ENCODE measurements around the gene MAP3K13.
"Not testable (repeated sequence)": the region's sequence is repeated elsewhere in the genome, so short reads cannot be mapped to it uniquely, and the experiment has no call there.

The MAP3K13 gene

DNA sequence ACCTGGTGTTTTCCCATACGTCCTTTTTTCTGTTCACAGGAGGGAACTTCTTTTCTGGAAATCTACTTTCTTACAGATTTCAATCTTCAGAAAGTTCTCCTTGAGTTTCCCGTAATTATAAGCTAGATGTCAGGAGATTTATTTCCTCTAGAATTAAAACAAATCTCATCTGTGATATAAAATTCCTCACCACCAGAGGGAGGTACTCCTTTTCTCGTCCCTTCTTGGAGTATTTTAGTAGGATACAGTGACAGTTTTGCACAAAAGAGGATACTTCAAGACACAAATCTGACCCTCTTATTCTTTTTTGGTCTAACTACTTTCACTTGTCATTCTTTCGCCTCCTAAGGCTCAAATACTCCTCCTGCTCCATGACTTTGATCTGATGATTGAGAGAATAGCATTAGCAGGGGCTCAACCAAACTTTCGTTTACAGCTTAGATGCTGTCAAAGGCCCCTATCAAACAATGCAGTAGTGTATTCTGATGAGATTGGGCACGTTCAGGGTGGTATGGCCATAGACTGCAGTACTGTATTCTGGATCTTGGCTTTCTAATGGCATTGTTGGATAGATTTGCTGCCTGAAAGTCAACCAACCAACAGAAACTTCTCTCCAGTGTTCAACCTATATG is 97.9 kb downstream of the MAP3K13 start:
- peak; percentile 20 for DNase-seq

- no peak for DNase-seq
Observed at GRCh38 chr3:185465471-185465870, 102.5 kb downstream of the MAP3K13 start.

DNA sequence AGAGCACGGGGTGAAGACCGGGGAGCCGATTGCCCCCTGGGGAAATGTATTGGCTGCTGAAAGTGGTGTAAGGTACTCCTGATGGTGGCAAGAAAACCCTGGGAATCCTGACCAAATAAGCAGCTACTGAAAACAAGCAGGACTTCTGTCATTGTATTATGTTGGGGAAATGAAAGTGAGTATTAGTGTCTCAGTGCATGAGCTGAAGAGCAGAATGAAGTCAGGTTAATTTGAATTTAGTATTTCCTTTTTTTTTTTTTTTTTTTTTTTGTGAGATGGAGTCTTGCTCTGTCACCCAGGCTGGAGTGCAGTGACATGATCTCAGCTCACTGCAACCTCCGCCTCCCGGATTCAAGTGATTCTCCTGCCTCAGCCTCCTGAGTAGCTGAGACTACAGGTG is 103.2 kb downstream of the MAP3K13 start:
- not testable (repeated sequence) for DNase-seq

GRCh38 chr3:185469542-185469941 is 106.6 kb downstream of the MAP3K13 start:
- DNase-seq, result peak; percentile 36

- DNase-seq, result peak; percentile 17
Observed at GRCh38 chr3:185470323-185470722, 107.4 kb downstream of the MAP3K13 start.

DNA sequence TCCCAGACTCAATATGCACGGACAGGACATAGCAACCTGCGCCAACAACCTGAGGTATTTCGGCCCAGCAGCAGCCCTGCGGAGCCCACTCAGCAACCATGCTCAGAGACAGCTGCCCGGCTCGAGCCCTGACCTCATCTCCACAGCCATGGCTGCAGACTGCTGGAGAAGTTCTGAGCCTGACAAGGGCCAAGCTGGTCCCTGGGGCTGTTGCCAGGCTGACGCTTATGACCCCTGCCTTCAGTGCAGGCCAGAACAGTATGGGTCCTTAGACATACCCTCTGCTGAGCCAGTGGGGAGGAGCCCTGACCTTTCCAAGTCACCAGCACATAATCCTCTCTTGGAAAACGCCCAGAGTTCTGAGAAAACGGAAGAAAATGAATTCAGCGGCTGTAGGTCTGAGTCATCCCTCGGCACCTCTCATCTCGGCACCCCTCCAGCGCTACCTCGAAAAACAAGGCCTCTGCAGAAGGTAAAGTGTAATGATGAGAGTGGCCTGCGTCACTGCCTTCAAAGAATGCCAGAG is 110.4 kb downstream of the MAP3K13 start:
- no peak for DNase-seq

DNA sequence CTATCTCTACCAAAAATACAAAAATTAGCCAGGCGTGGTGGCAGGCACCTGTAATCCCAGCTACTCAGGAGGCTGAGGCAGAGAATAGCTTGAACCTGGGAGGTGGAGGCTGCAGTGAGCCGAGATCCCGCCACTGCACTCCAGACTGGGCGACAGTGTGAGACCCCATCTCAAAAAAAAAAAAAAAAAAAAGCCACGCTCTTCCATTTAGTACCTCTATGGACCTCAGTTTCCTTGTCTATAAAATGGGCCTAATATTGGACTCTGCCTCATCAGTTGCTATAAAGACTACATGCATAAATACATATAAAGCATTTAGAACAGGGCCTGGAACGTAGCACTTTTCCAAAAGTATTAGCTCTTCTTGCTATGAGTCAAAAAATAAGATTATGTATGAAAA is 112.0 kb downstream of the MAP3K13 start:
- not testable (repeated sequence) for DNase-seq

GRCh38 chr3:185477316-185477715 is 114.4 kb downstream of the MAP3K13 start:
- DNase-seq, result no peak

GRCh38 chr3:185479373-185479945 is 116.5 kb downstream of the MAP3K13 start:
- no peak for DNase-seq

DNA sequence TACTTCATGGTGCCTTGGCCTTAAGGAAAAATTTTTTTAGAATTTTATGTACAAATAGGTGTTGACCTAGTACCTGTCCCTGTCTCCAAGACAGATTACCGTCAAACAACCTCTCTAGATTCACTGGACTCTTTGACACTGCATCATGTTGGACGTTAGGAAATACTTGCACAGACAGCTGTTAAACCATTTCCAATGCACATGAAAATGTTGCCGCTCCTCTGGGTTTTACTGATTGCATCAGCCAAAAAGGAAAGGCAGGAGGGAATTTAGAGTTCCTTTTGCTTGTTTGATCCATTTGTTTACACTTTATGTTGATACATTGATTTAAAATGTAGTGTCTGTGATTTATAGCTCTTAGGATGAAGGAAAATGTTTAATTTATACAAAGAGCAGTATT is 121.4 kb downstream of the MAP3K13 start:
- DNase-seq, result no peak

DNA sequence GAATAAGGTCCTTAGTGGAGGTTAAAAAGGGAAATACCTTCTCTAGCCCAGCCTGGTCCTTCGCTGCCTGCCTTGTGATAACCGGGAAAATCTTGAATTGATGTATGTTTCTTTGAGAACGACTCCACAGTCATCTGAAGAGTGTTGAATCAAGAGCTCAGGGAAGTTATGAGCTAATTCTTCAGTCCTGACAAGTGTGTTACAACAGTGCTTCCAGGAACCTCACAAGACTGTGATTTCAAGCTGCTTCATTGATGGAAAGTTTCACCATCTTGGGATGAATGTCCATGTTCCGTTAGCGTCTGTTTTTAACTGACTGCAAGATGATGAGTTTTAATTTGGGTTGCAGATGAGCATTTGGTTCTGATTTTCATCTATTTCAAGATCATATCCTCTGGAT is 123.5 kb downstream of the MAP3K13 start:
- DNase-seq, result no peak

- no peak for DNase-seq
Observed at GRCh38 chr3:185488465-185488864, 125.5 kb downstream of the MAP3K13 start.

- DNase-seq, result no peak
Observed at GRCh38 chr3:185489462-185489861, 126.5 kb downstream of the MAP3K13 start.

GRCh38 chr3:185490241-185490640 is 127.3 kb downstream of the MAP3K13 start:
- no peak for DNase-seq

DNA sequence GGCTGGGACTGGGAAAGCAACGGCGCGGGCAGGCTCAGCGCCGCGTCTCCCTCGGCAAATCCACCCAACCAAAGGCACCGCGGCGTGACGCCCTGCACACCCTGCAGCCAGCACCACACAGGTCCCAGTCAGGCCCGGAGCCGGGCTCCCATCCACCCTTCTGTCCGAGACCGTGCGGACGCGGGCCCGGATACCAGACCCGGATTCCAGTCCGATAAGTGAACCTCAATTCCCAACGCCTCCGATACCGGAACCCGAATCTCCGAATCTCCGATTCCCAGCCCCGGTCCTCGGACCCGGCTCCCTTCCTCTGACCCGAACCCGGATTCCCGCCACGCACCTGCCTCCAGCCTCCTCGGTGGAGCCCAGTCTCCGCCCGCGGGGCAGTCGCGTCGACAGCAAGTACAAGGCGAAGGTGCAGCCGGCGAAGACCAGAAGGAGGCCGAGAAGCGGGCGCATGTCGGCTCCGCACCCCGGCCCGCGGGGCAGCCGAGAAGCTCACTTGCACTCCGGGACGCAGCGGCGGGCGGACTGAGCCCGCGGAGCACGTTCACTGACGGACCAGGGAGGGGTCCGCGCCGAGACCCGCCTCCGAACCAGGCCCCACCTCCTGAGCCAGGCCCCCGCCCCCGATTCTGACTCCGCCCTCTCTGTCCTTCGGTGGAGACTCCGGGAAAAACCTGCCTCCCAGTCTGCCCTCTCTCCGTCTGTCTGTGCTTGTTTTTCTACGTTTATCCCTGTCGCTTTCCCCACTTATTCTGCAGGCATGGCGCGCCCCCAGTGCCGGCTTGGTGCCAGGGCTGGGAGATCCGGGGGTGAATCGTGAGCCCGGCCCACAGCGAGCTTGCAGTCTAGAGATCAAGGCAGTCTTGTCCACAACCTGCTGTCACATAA is 135.8 kb downstream of the MAP3K13 start, which contains the start of gene TMEM41A:
TMEM41A (minus strand) TSS at position 533 of the 894 bp plus-strand sequence; CDS start at position 459, 74 bp downstream.
- DNase-seq, result peak; percentile 97

DNA sequence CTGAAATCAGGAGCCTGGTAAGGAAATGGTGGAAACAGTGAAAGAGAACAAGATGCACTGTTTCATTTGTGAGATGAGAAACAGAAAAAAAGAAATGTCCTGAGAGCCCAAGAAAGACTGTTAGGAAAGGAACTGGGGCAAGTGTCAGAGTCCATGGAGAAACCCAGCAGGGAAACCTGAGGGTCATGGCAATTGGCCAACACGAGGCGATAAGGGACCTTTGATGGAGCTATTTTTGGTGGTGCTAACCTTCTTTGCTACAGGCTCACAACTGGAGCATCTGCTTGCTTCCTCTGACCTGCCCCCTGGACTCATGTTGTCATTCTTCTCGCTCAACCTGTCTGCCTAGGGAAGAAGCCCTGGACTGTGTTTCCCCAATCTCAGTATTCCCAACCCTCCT is 140.1 kb downstream of the MAP3K13 start:
- DNase-seq, result no peak

DNA sequence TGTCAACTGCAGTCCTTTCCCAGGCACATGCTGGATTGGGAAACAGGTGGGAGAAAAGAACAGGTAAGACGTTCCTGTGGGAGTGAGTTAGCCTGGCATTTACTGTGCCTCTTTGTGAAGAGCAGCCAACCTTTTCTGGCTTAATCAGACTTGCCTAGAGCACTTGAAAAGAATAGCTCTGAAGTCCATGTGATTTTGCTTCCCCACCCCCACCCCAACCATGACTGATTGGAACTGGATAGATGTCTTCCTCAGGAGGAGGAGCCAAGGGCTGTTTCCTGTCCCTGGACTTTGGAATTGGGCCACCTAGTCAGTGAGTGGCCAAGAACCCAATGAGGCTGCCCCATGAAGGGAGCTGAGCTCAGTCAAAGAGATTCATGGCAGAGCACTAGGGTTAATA is 140.6 kb downstream of the MAP3K13 start:
- no peak for DNase-seq

DNA sequence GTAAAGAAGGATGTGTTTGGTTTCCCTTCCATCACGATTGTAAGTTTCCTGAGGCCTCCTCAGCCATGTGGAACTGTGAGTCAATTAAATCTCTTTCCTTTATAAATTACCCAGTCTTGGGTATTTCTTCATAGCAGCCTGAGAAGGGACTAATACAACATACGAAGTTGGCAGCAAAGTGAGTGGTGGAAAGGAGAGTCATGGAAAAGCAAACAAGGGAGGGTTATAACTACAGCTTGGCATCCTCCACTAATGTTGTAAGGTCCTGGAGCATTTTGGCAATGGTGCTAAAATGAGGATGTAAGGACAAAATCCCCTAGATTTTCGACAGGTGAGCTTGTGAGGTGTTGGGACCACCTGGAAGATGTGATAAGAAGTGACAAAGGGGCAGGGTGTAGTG is 141.7 kb downstream of the MAP3K13 start:
- no peak for DNase-seq

GRCh38 chr3:185507883-185508282 is 144.9 kb downstream of the MAP3K13 start:
- no peak for DNase-seq

- DNase-seq, result no peak
Observed at GRCh38 chr3:185508335-185508991, 145.5 kb downstream of the MAP3K13 start.

DNA sequence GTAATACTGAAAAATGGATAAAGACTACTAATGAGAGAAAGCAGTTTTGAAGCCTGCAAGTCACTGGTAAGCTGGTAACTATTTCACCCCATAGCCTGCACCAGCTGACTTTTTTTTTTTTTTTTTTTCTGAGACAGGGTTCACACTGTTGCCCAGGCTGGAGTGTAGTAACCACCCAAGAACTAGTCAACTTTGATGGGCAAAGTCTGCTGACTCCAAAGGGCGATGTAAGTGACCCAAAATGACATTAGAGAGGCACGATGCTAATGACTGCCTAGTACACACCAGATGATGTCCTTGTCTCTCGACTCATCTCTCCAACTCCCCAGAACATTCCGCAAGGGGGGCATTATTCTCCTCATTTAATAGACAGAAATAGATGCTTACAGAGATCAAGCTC is 148.8 kb downstream of the MAP3K13 start:
- no peak for DNase-seq

DNA sequence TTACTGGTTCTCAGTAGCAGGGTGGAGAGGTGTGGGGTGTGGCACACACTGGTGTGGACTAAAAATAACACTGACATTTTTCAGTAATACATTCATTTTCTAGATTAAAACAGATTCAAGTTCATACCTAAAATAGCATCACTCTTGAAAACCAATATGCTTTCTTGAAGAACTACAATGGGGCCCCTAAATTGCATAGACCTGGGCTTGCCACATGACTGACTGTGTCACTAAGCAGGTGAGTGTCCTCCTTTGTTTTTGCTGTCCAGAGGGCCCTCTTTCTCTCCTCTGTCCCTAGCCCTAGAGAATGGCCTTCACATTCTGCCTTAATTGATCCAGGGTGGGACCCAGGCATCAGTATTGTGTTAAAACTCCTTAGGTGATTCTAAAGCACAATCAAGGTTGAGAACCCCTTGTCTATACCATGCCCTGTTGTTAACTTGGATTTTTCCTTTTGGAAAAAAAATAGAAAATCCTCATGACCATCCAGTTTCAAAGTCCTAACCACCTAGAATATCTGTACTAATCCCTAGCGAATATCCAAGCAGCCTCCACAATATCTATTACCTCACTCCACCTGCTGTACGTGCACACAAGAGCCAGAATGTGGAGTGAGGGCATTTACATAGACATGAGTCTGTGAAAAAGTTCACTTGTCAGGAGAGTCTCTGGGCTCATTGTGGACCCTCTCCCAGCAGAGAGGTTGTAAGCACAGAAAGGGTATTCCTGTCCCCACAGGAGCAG is 154.6 kb downstream of the MAP3K13 start:
- no peak for DNase-seq
